Breast epithelium (tissue), 4 donors: ENCODE data around the gene MAL. TPM values are rescaled to one million over a fixed set of nuclear protein-coding genes. Genes with fewer than 3 reads are reported as not detected.
"Not testable (repeated sequence)": the region's sequence is repeated elsewhere in the genome, so short reads cannot be mapped to it uniquely, and the experiment has no call there.

ENCODE experiments used
- DNase-seq, 2 donors: peaks; one replicate each; pipeline ENCODE4 v3.0.0-alpha.2; 2019; ENCODE audit warnings: low spot score in 2 of 2
- H3K27ac ChIP-seq, 2 donors: fragments of 200-600 bp; sonication (generic) in 1 of 2; one replicate each; pipeline ENCODE4 v1.5.1; 2016 to 2019; ENCODE audit warnings: mild to moderate bottlenecking in 1 of 2
- H3K27me3 ChIP-seq, 2 donors: fragments of 200-600 bp; sonication (generic) in 1 of 2; one replicate each; pipeline versions ENCODE4 v1.5.1 to v1.6.0; 2017 to 2019; ENCODE audit warnings: control low read depth in 1 of 2, mild to moderate bottlenecking in 1 of 2
- H3K36me3 ChIP-seq: fragments of 200-600 bp; one replicate; pipeline ENCODE4 v1.5.1; 2019
- H3K4me1 ChIP-seq, 2 donors: fragments of 200-600 bp; sonication (generic); one replicate each; pipeline ENCODE4 v1.5.1; 2016 to 2019; ENCODE audit warnings: control low read depth in 1 of 2
- H3K4me3 ChIP-seq, 3 donors: fragments of 200-600 bp; sonication (generic); 1 replicate in 2 of 3; 2 replicates in 1 of 3; pipeline ENCODE4 v1.5.1; 2016 to 2019; ENCODE audit warnings: mild to moderate bottlenecking in 3 of 3, moderate library complexity in 2 of 3
- H3K9me3 ChIP-seq, 2 donors: fragments of 200-600 bp; sonication (generic) in 1 of 2; one replicate each; pipeline ENCODE4 v1.5.1; 2016 to 2019; ENCODE audit warnings: control low read depth in 1 of 2
- POLR2A ChIP-seq: fragments of 450-650 bp; IDR thresholded peaks from one replicate; pipeline ENCODE4 v1.6.1; 2016; ENCODE audit warnings: antibody characterized with exemption, mild to moderate bottlenecking, moderate library complexity
- POLR2AphosphoS5 ChIP-seq, 3 donors: sonication (generic); formaldehyde crosslinking; IDR thresholded peaks; one replicate each; pipeline ENCODE4 v1.6.1; 2017; ENCODE audit warnings: antibody characterized with exemption in 3 of 3
- intact Hi-C: fragments of 100-400 bp; cut with DNase I; formaldehyde crosslinking; loops from one replicate; pipeline ENCODE4 v1.15.1; 2023; ENCODE audit warnings: low total_unique reads
- total RNA-seq, 3 donors: library from RNA; depleted of rRNA; stranded (reverse); fragments of >200 nt; gene quantifications; one replicate each; pipeline ENCODE4 v1.1.0, GENCODE V29; 2016
- TF ChIP-seq, protein P1 (sequence below), 3 donors: fragments of 450-650 bp; IDR thresholded peaks; one replicate each; pipeline ENCODE4 v1.5.1; 2016 to 2017; ENCODE audit warnings: antibody characterized with exemption in 3 of 3, mild to moderate bottlenecking in 3 of 3, moderate library complexity in 3 of 3

MAL gene
- total RNA-seq, 3 donors from 2014 or later: 0.32 to 2.3 TPM; not detected in 1

DNA sequence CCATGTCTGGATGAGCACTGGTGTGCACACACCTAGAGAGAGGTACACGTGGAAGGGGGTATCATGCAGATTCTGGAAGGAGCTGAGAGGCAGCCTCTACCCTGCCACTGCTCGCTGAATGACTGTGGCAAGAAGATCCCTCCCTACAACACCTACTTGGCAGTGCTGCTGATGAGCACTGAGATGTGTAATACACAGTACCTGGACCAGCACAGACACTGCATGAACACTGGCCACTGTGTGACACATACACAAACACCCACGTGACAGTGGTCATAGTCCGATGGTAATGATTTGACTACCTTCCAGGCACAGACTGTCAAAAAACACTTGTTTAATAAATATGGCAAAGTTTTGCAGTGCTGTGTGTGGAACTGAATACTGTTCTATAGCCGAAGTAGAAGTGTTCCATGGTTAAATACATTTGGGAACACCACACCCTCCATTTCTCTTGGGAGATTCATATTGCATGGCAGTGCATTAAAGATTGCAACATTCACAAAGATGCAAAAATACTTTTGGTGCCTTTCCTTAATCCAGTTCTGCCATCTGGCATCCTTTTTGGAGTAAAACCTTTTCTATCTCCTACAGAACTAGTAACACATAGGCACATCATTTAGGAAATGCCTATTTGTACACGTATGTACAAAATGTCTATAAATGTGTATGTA, 66.5 kb downstream of the MAL start:
- no peak for DNase-seq
- intact Hi-C loops: no loop called here
- Histone ChIP-seq H3K9me3 (no peaks in the 10 kb centered on the region), H3K27ac (no peak overlapping the region), H3K36me3 (no peaks in the 10 kb centered on the region), H3K27me3 (no peaks in the 10 kb centered on the region), H3K4me1 (no peaks in the 10 kb centered on the region), H3K4me3 (no peak overlapping the region)
- TF ChIP-seq, protein P1, sequence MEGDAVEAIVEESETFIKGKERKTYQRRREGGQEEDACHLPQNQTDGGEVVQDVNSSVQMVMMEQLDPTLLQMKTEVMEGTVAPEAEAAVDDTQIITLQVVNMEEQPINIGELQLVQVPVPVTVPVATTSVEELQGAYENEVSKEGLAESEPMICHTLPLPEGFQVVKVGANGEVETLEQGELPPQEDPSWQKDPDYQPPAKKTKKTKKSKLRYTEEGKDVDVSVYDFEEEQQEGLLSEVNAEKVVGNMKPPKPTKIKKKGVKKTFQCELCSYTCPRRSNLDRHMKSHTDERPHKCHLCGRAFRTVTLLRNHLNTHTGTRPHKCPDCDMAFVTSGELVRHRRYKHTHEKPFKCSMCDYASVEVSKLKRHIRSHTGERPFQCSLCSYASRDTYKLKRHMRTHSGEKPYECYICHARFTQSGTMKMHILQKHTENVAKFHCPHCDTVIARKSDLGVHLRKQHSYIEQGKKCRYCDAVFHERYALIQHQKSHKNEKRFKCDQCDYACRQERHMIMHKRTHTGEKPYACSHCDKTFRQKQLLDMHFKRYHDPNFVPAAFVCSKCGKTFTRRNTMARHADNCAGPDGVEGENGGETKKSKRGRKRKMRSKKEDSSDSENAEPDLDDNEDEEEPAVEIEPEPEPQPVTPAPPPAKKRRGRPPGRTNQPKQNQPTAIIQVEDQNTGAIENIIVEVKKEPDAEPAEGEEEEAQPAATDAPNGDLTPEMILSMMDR (IDR thresholded peaks at IDR 0.05): no peak
- TF ChIP-seq POLR2A (no peak), POLR2AphosphoS5 (IDR thresholded peaks at IDR 0.05) (no peak)

DNA sequence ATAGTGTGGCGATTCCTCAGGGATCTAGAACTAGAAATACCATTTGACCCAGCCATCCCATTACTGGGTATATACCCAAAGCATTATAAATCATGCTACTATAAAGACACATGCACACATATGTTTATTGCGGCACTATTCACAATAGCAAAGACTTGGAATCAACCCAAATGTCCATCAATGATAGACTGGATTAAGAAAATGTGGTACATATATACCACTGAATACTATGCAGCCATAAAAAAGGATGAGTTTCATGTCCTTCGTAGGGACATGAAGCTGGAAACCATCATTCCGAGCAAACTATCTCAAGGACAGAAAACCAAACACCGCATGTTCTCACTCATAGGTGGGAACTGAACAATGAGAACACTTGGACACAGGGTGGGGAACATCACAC, 72.8 kb downstream of the MAL start:
- H3K27me3 ChIP-seq, H3K9me3 ChIP-seq, H3K27ac ChIP-seq, H3K36me3 ChIP-seq, H3K4me3 ChIP-seq, DNase-seq, H3K4me1 ChIP-seq, intact Hi-C loops: not testable (repeated sequence)

DNA sequence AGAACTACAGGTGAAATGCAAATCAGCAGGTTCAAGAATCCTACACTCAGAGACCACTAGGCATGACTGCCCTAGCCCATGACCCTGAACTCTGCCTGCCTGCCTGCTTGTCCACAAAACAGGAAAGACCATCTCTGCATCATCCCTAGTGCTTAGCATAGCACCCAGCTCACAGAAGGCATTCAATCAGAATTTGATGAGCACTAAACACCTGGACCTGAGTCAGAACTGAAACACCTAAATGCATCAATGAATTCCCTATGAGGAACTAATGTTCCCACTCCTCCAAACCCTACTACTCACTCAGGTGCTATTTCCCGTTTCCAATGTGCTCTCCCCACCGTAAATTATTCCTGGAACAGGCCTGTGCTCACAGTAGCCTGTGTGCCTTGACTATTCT, 74.4 kb downstream of the MAL start:
- intact Hi-C loops: no loop called here

More for the DNA sequence above, 74.4 kb downstream of the MAL start:
- no peak for TF ChIP-seq POLR2A
- TF ChIP-seq, protein P1 (IDR thresholded peaks at IDR 0.05): no peak
- TF ChIP-seq POLR2AphosphoS5 (IDR thresholded peaks at IDR 0.05): no peak
- Histone ChIP-seq H3K9me3 (peaks cover 0 to 7% of the 10 kb centered on the region in 2 donors), H3K27ac (no peak overlapping the region), H3K36me3 (no peaks in the 10 kb centered on the region), H3K27me3 (no peaks in the 10 kb centered on the region), H3K4me1 (no peaks in the 10 kb centered on the region), H3K4me3 (no peak overlapping the region)
- DNase-seq: no peak

Other genes starting within 250 kb of the MAL start
- not detected for gene TEKT4, start 154.3 kb upstream of the MAL start, total RNA-seq
- gene MRPS5, start 96.1 kb downstream of the MAL start, total RNA-seq: 10 to 100 TPM; 37.4 to 54.4 (median 43.8) TPM
- 10 to 100 TPM; 18.7 to 36.1 (median 25.3) TPM for gene ZNF514, start 134.1 kb downstream of the MAL start, total RNA-seq
- gene ZNF2, start 140.1 kb downstream of the MAL start, total RNA-seq: 1 to 10 TPM; 2.4 to 8.2 (median 3.6) TPM
- 1 to 10 TPM; 3.7 to 8.6 (median 6.9) TPM for gene ZNF892, start 181.8 kb downstream of the MAL start, total RNA-seq
- gene PROM2, start 248.7 kb downstream of the MAL start, total RNA-seq: 10 to 100 TPM in 2 of 3 donors, 1 to 10 TPM in 1; 1.4 to 48.8 (median 47.7) TPM